DND-41 (cell line): Measurements from ENCODE around the gene C16orf78.

Source experiments
- CTCF ChIP-seq: IDR thresholded peaks from 2 replicates; pipeline ENCODE4 v1.5.1; 2012; ENCODE audit warnings: borderline replicate concordance, low read length, moderate library complexity, mild to moderate bottlenecking; ENCODE audit not compliant: poor library complexity, severe bottlenecking; ENCODE audit errors: extremely low read depth
- EZH2 ChIP-seq: IDR thresholded peaks from 3 replicates; pipeline ENCODE4 v1.6.1; 2012; ENCODE audit warnings: borderline replicate concordance, low read depth, mild to moderate bottlenecking, moderate library complexity, low read length, inconsistent platforms; ENCODE audit not compliant: severe bottlenecking

- TF ChIP-seq CTCF (no peak), EZH2 (no peak)
Observed at GRCh38 chr16:49366669-49367068, 6.9 kb upstream of the C16orf78 start.
